GM18909 (cell line): ENCODE results near the gene CMTM3.
"Not testable (repeated sequence)": the region's sequence is repeated elsewhere in the genome, so short reads cannot be mapped to it uniquely, and the experiment has no call there.

ENCODE experiments used
- ATAC-seq: cut with Tn5 transposase; IDR thresholded peaks from one replicate; pipeline ENCODE4 v1.9.1; 2021; ENCODE audit warnings: mild to moderate bottlenecking; ENCODE audit not compliant: unreplicated experiment, poor library complexity

CMTM3 gene

GRCh38 chr16:66658143-66658859 is 53.8 kb downstream of the CMTM3 start:
- ATAC-seq: no peak

GRCh38 chr16:66658860-66659190 is 54.3 kb downstream of the CMTM3 start:
- no peak for ATAC-seq

- no peak for ATAC-seq
Observed at GRCh38 chr16:66660422-66661209, 56.1 kb downstream of the CMTM3 start.

GRCh38 chr16:66661210-66661560 is 56.7 kb downstream of the CMTM3 start:
- no peak for ATAC-seq

- not testable (repeated sequence) for ATAC-seq
Observed at GRCh38 chr16:66661671-66662346, 57.3 kb downstream of the CMTM3 start.

GRCh38 chr16:66662445-66663194 is 58.1 kb downstream of the CMTM3 start:
- ATAC-seq: no peak
